H9 (cell line): Measurements from ENCODE around the gene CFAP45. TPM values are rescaled to one million over a fixed set of nuclear protein-coding genes. Genes with fewer than 3 reads are reported as not detected.

Source experiments
- DNase-seq: peaks from one replicate; pipeline ENCODE4 v3.0.0-alpha.2; 2017
- H2AFZ ChIP-seq: one replicate; pipeline ENCODE4 v1.6.1; 2013; ENCODE audit warnings: mild to moderate bottlenecking, low read length, control low read depth, moderate library complexity
- H2AK5ac ChIP-seq: 2 replicates; pipeline ENCODE4 v1.6.1; 2013; ENCODE audit warnings: low read length, control low read depth, mixed read lengths; ENCODE audit not compliant: insufficient read length
- H2BK120ac ChIP-seq: one replicate; pipeline ENCODE4 v1.6.1; 2013; ENCODE audit warnings: low read depth, mild to moderate bottlenecking, low read length, control low read depth, inconsistent platforms; ENCODE audit not compliant: poor library complexity, severe bottlenecking
- H2BK12ac ChIP-seq: 2 replicates; pipeline ENCODE4 v1.6.1; 2013; ENCODE audit warnings: low read length, control low read depth, mixed read lengths, low read depth; ENCODE audit not compliant: insufficient read length
- H2BK15ac ChIP-seq: 2 replicates; pipeline ENCODE4 v1.6.1; 2013; ENCODE audit warnings: low read depth, low read length, control low read depth
- H2BK20ac ChIP-seq: one replicate; pipeline ENCODE4 v1.6.1; 2013; ENCODE audit warnings: low read depth, mild to moderate bottlenecking, low read length, control low read depth, inconsistent platforms; ENCODE audit not compliant: poor library complexity, severe bottlenecking
- H2BK5ac ChIP-seq: 2 replicates; pipeline ENCODE4 v1.6.1; 2013; ENCODE audit warnings: low read length, control low read depth, mixed read lengths; ENCODE audit not compliant: insufficient read length
- H3K14ac ChIP-seq: 2 replicates; pipeline ENCODE4 v1.6.1; 2013; ENCODE audit warnings: low read length, control low read depth; ENCODE audit not compliant: insufficient read depth
- H3K18ac ChIP-seq: 2 replicates; pipeline ENCODE4 v1.6.1; 2013; ENCODE audit warnings: low read depth, mild to moderate bottlenecking, mixed read lengths, low read length, control low read depth; ENCODE audit not compliant: insufficient read length
- H3K23ac ChIP-seq: 2 replicates; pipeline ENCODE4 v1.6.1; 2013; ENCODE audit warnings: low read length, control low read depth, mixed read lengths, low read depth; ENCODE audit not compliant: insufficient read length
- H3K23me2 ChIP-seq: 2 replicates; pipeline ENCODE4 v1.6.1; 2013; ENCODE audit warnings: low read depth, mild to moderate bottlenecking, mixed read lengths, low read length, control low read depth; ENCODE audit not compliant: insufficient read length, poor library complexity, severe bottlenecking
- H3K27ac ChIP-seq: 2 replicates; pipeline ENCODE4 v1.5.1; 2013; ENCODE audit warnings: low read length, control low read depth, mixed read lengths, low read depth; ENCODE audit not compliant: insufficient read length
- H3K27me3 ChIP-seq: 2 replicates; pipeline ENCODE4 v1.6.1; 2013; ENCODE audit warnings: low read length, control low read depth, inconsistent platforms; ENCODE audit not compliant: insufficient read depth
- H3K4ac ChIP-seq: 2 replicates; pipeline ENCODE4 v1.6.1; 2013; ENCODE audit warnings: low read depth, mild to moderate bottlenecking, control low read depth, inconsistent platforms, low read length, moderate library complexity
- H3K4me1 ChIP-seq: 2 replicates; pipeline ENCODE4 v1.6.1; 2013; ENCODE audit warnings: low read length, control low read depth, inconsistent platforms; ENCODE audit not compliant: insufficient read depth
- H3K4me2 ChIP-seq: 2 replicates; pipeline ENCODE4 v1.6.1; 2013; ENCODE audit warnings: low read length, control low read depth, mixed read lengths; ENCODE audit not compliant: insufficient read length, insufficient read depth
- H3K56ac ChIP-seq: 2 replicates; pipeline ENCODE4 v1.6.1; 2013; ENCODE audit warnings: low read depth, mild to moderate bottlenecking, mixed read lengths, low read length, control low read depth; ENCODE audit not compliant: insufficient read length
- H3K79me1 ChIP-seq: 2 replicates; pipeline ENCODE4 v1.6.1; 2013; ENCODE audit warnings: low read depth, mild to moderate bottlenecking, moderate library complexity, low read length, control low read depth, inconsistent platforms; ENCODE audit not compliant: insufficient read depth, poor library complexity, severe bottlenecking
- H3K79me2 ChIP-seq: 2 replicates; pipeline ENCODE4 v1.6.1; 2013; ENCODE audit warnings: low read length, control low read depth, inconsistent platforms; ENCODE audit not compliant: insufficient read depth
- H3K9ac ChIP-seq: 2 replicates; pipeline ENCODE4 v1.6.1; 2013; ENCODE audit warnings: low read length, control low read depth, mixed read lengths; ENCODE audit not compliant: insufficient read length; ENCODE audit errors: extremely low read depth
- H3K9me3 ChIP-seq: one replicate; pipeline ENCODE4 v1.6.1; 2013; ENCODE audit warnings: low read depth, low read length, inconsistent platforms; ENCODE audit not compliant: control insufficient read depth
- H3T11ph ChIP-seq: one replicate; pipeline ENCODE4 v1.6.1; 2013; ENCODE audit warnings: mild to moderate bottlenecking, low read length, control low read depth, inconsistent platforms
- H4K20me1 ChIP-seq: one replicate; pipeline ENCODE4 v1.6.1; 2013; ENCODE audit not compliant: control insufficient read depth, insufficient read length, insufficient read depth
- H4K5ac ChIP-seq: 2 replicates; pipeline ENCODE4 v1.6.1; 2013; ENCODE audit warnings: low read depth, mild to moderate bottlenecking, mixed read lengths, low read length, control low read depth; ENCODE audit not compliant: insufficient read length
- H4K8ac ChIP-seq: replicated peaks from 2 replicates; pipeline ENCODE4 v1.6.1; 2013; ENCODE audit warnings: low read length, control low read depth, mixed read lengths, low read depth; ENCODE audit not compliant: insufficient read length
- H4K91ac ChIP-seq: 2 replicates; pipeline ENCODE4 v1.6.1; 2013; ENCODE audit warnings: low read depth, mild to moderate bottlenecking, moderate library complexity, mixed read lengths, low read length, control low read depth; ENCODE audit not compliant: insufficient read length
- H3K27ac Mint-ChIP-seq, 3 experiments: 2 replicates in 2 of 3; 3 replicates in 1 of 3; pipeline ENCODE4 v1.8.0; 2020 to 2021; ENCODE audit warnings: mixed read lengths in 3 of 3, mild to moderate bottlenecking in 1 of 3, moderate library complexity in 1 of 3
- H3K27me3 Mint-ChIP-seq: 2 replicates; pipeline ENCODE4 v1.8.0; 2021; ENCODE audit warnings: low read depth, mild to moderate bottlenecking, moderate library complexity, mixed read lengths
- H3K36me3 Mint-ChIP-seq, 3 experiments: 2 replicates in 2 of 3; 3 replicates in 1 of 3; pipeline ENCODE4 v1.8.0; 2020 to 2021; ENCODE audit warnings: low read depth in 3 of 3, mixed read lengths in 3 of 3; ENCODE audit not compliant: insufficient read depth in 1 of 3
- H3K4me1 Mint-ChIP-seq, 2 experiments: 2 replicates each; pipeline ENCODE4 v1.8.0; 2020; ENCODE audit warnings: mixed read lengths in 2 of 2
- H3K4me3 Mint-ChIP-seq, 2 experiments: 2 replicates in 1 of 2; 3 replicates in 1 of 2; pipeline ENCODE4 v1.8.0; 2020 to 2021; ENCODE audit warnings: mild to moderate bottlenecking in 2 of 2, mixed read lengths in 2 of 2, moderate library complexity in 1 of 2
- H3K9me3 Mint-ChIP-seq, 2 experiments: 2 replicates in 1 of 2; 3 replicates in 1 of 2; pipeline ENCODE4 v1.8.0; 2020; ENCODE audit warnings: mild to moderate bottlenecking in 2 of 2, mixed read lengths in 2 of 2, moderate library complexity in 1 of 2
- CTCF ChIP-seq: fragments of 200-600 bp; sonication (generic); conservative IDR thresholded peaks from 3 replicates; pipeline ENCODE4 v1.8.0; 2021; ENCODE audit warnings: antibody characterized with exemption, mild to moderate bottlenecking
- WGBS: extraction: QIAGEN DNeasy Blood & Tissue Kit; methylation state at CpG from one replicate; pipeline ENCODE4 v1.1.7; 2013; ENCODE audit warnings: missing lambda C conversion rate, low lambda C conversion rate, mixed read lengths; ENCODE audit not compliant: insufficient read length; ENCODE audit errors: extremely low coverage; 5-methylcytosine and 5-hydroxymethylcytosine counted together
- total RNA-seq: library from RNA; stranded (reverse); gene quantifications from 2 replicates; pipeline ENCODE4 v1.2.1, GENCODE V29; 2021

The CFAP45 gene
- total RNA-seq, 1 experiment from 2014 or later: 0.85 TPM

- H3K9ac ChIP-seq: no peak overlapping the region
- H3K4me1 Mint-ChIP-seq: peaks cover 23 to 26% of the 10 kb centered on the region in 2 experiments
- no peak for TF ChIP-seq CTCF
Observed at GRCh38 chr1:159828176-159828575, 71.8 kb downstream of the CFAP45 start.

More at GRCh38 chr1:159828176-159828575, 71.8 kb downstream of the CFAP45 start:
- Histone ChIP-seq H3K18ac (no peak overlapping the region), H2BK120ac (no peak overlapping the region), H2AFZ (no peak overlapping the region), H4K5ac (no peak overlapping the region), H4K8ac (no peak overlapping the region), H3K23me2 (no peaks in the 10 kb centered on the region), H3K4ac (no peak overlapping the region), H3K79me1 (no peaks in the 10 kb centered on the region), H3K4me1 (no peaks in the 10 kb centered on the region), H2BK15ac (no peak overlapping the region; the same call in 1 of the 2 replicates), H3T11ph (no peak overlapping the region), H3K23ac (no peak overlapping the region), H2BK5ac (no peak overlapping the region), H3K27ac (no peak overlapping the region), H4K20me1 (no peaks in the 10 kb centered on the region), H4K91ac (no peak overlapping the region), H3K56ac (no peak overlapping the region), H3K27me3 (no peaks in the 10 kb centered on the region), H2BK20ac (no peak overlapping the region), H3K9me3 (no peaks in the 10 kb centered on the region), H2AK5ac (no peak overlapping the region), H2BK12ac (no peak overlapping the region), H3K4me2 (no peak overlapping the region), H3K14ac (no peak overlapping the region), H3K79me2 (no peaks in the 10 kb centered on the region)
- Mint-ChIP-seq H3K9me3 (no peaks in the 10 kb centered on the region), H3K4me3 (no peak overlapping the region), H3K27ac (no peak overlapping the region), H3K36me3 (no peaks in the 10 kb centered on the region), H3K27me3 (peaks cover 48% of the 10 kb centered on the region)
- WGBS: no CpG with 5 or more reads among the region's 3 CpGs
- no peak for DNase-seq
